PFSK-1 (cell line): Measurements from ENCODE around the gene CPAMD8.

Experiments
- POLR2AphosphoS5 ChIP-seq: IDR thresholded peaks from 2 replicates; pipeline ENCODE4 v1.6.1; 2012; ENCODE audit warnings: low read depth, mild to moderate bottlenecking, control low read depth, low read length, moderate library complexity
- REST ChIP-seq, 2 experiments: IDR thresholded peaks; 2 replicates each; pipeline versions ENCODE4 v1.6.1 to v1.8.0; 2011 to 2012; ENCODE audit warnings: low read depth in 2 of 2, low read length in 2 of 2, control low read depth in 1 of 2, inconsistent platforms in 1 of 2, mild to moderate bottlenecking in 1 of 2, moderate library complexity in 1 of 2; ENCODE audit not compliant: insufficient read depth in 1 of 2
- TAF1 ChIP-seq: IDR thresholded peaks from 2 replicates; pipeline ENCODE4 v1.6.1; 2012; ENCODE audit warnings: low read length, control low read depth, borderline replicate concordance; ENCODE audit not compliant: insufficient read depth

GRCh38 chr19:16893686-16893989 is 133.0 kb downstream of the CPAMD8 start:
- TF ChIP-seq POLR2AphosphoS5 (no peak), TAF1 (no peak), REST (IDR thresholded peaks at IDR 0.05; ENCODE audit: insufficient read depth in 1 of 2, low read depth in 2 of 2, low read length in 2 of 2) (no peak)
